H9 (cell line): ENCODE measurements around the gene NCBP2L. TPM values are rescaled to one million over a fixed set of nuclear protein-coding genes. Genes with fewer than 3 reads are reported as not detected.

Experiments
- DNase-seq: peaks from one replicate; pipeline ENCODE4 v3.0.0-alpha.2; 2017
- H2AFZ ChIP-seq: one replicate; pipeline ENCODE4 v1.6.1; 2013; ENCODE audit warnings: mild to moderate bottlenecking, low read length, control low read depth, moderate library complexity
- H2AK5ac ChIP-seq: 2 replicates; pipeline ENCODE4 v1.6.1; 2013; ENCODE audit warnings: low read length, control low read depth, mixed read lengths; ENCODE audit not compliant: insufficient read length
- H2BK120ac ChIP-seq: one replicate; pipeline ENCODE4 v1.6.1; 2013; ENCODE audit warnings: low read depth, mild to moderate bottlenecking, low read length, control low read depth, inconsistent platforms; ENCODE audit not compliant: poor library complexity, severe bottlenecking
- H2BK12ac ChIP-seq: 2 replicates; pipeline ENCODE4 v1.6.1; 2013; ENCODE audit warnings: low read length, control low read depth, mixed read lengths, low read depth; ENCODE audit not compliant: insufficient read length
- H2BK15ac ChIP-seq: 2 replicates; pipeline ENCODE4 v1.6.1; 2013; ENCODE audit warnings: low read depth, low read length, control low read depth
- H2BK20ac ChIP-seq: one replicate; pipeline ENCODE4 v1.6.1; 2013; ENCODE audit warnings: low read depth, mild to moderate bottlenecking, low read length, control low read depth, inconsistent platforms; ENCODE audit not compliant: poor library complexity, severe bottlenecking
- H2BK5ac ChIP-seq: 2 replicates; pipeline ENCODE4 v1.6.1; 2013; ENCODE audit warnings: low read length, control low read depth, mixed read lengths; ENCODE audit not compliant: insufficient read length
- H3K14ac ChIP-seq: 2 replicates; pipeline ENCODE4 v1.6.1; 2013; ENCODE audit warnings: low read length, control low read depth; ENCODE audit not compliant: insufficient read depth
- H3K18ac ChIP-seq: 2 replicates; pipeline ENCODE4 v1.6.1; 2013; ENCODE audit warnings: low read depth, mild to moderate bottlenecking, mixed read lengths, low read length, control low read depth; ENCODE audit not compliant: insufficient read length
- H3K23ac ChIP-seq: 2 replicates; pipeline ENCODE4 v1.6.1; 2013; ENCODE audit warnings: low read length, control low read depth, mixed read lengths, low read depth; ENCODE audit not compliant: insufficient read length
- H3K23me2 ChIP-seq: 2 replicates; pipeline ENCODE4 v1.6.1; 2013; ENCODE audit warnings: low read depth, mild to moderate bottlenecking, mixed read lengths, low read length, control low read depth; ENCODE audit not compliant: insufficient read length, poor library complexity, severe bottlenecking
- H3K27ac ChIP-seq: 2 replicates; pipeline ENCODE4 v1.5.1; 2013; ENCODE audit warnings: low read length, control low read depth, mixed read lengths, low read depth; ENCODE audit not compliant: insufficient read length
- H3K27me3 ChIP-seq: 2 replicates; pipeline ENCODE4 v1.6.1; 2013; ENCODE audit warnings: low read length, control low read depth, inconsistent platforms; ENCODE audit not compliant: insufficient read depth
- H3K4ac ChIP-seq: 2 replicates; pipeline ENCODE4 v1.6.1; 2013; ENCODE audit warnings: low read depth, mild to moderate bottlenecking, control low read depth, inconsistent platforms, low read length, moderate library complexity
- H3K4me1 ChIP-seq: 2 replicates; pipeline ENCODE4 v1.6.1; 2013; ENCODE audit warnings: low read length, control low read depth, inconsistent platforms; ENCODE audit not compliant: insufficient read depth
- H3K4me2 ChIP-seq: 2 replicates; pipeline ENCODE4 v1.6.1; 2013; ENCODE audit warnings: low read length, control low read depth, mixed read lengths; ENCODE audit not compliant: insufficient read length, insufficient read depth
- H3K56ac ChIP-seq: 2 replicates; pipeline ENCODE4 v1.6.1; 2013; ENCODE audit warnings: low read depth, mild to moderate bottlenecking, mixed read lengths, low read length, control low read depth; ENCODE audit not compliant: insufficient read length
- H3K79me1 ChIP-seq: 2 replicates; pipeline ENCODE4 v1.6.1; 2013; ENCODE audit warnings: low read depth, mild to moderate bottlenecking, moderate library complexity, low read length, control low read depth, inconsistent platforms; ENCODE audit not compliant: insufficient read depth, poor library complexity, severe bottlenecking
- H3K79me2 ChIP-seq: 2 replicates; pipeline ENCODE4 v1.6.1; 2013; ENCODE audit warnings: low read length, control low read depth, inconsistent platforms; ENCODE audit not compliant: insufficient read depth
- H3K9ac ChIP-seq: 2 replicates; pipeline ENCODE4 v1.6.1; 2013; ENCODE audit warnings: low read length, control low read depth, mixed read lengths; ENCODE audit not compliant: insufficient read length; ENCODE audit errors: extremely low read depth
- H3K9me3 ChIP-seq: one replicate; pipeline ENCODE4 v1.6.1; 2013; ENCODE audit warnings: low read depth, low read length, inconsistent platforms; ENCODE audit not compliant: control insufficient read depth
- H3T11ph ChIP-seq: one replicate; pipeline ENCODE4 v1.6.1; 2013; ENCODE audit warnings: mild to moderate bottlenecking, low read length, control low read depth, inconsistent platforms
- H4K20me1 ChIP-seq: one replicate; pipeline ENCODE4 v1.6.1; 2013; ENCODE audit not compliant: control insufficient read depth, insufficient read length, insufficient read depth
- H4K5ac ChIP-seq: 2 replicates; pipeline ENCODE4 v1.6.1; 2013; ENCODE audit warnings: low read depth, mild to moderate bottlenecking, mixed read lengths, low read length, control low read depth; ENCODE audit not compliant: insufficient read length
- H4K8ac ChIP-seq: replicated peaks from 2 replicates; pipeline ENCODE4 v1.6.1; 2013; ENCODE audit warnings: low read length, control low read depth, mixed read lengths, low read depth; ENCODE audit not compliant: insufficient read length
- H4K91ac ChIP-seq: 2 replicates; pipeline ENCODE4 v1.6.1; 2013; ENCODE audit warnings: low read depth, mild to moderate bottlenecking, moderate library complexity, mixed read lengths, low read length, control low read depth; ENCODE audit not compliant: insufficient read length
- H3K27ac Mint-ChIP-seq, 3 experiments: 2 replicates in 2 of 3; 3 replicates in 1 of 3; pipeline ENCODE4 v1.8.0; 2020 to 2021; ENCODE audit warnings: mixed read lengths in 3 of 3, mild to moderate bottlenecking in 1 of 3, moderate library complexity in 1 of 3
- H3K27me3 Mint-ChIP-seq: 2 replicates; pipeline ENCODE4 v1.8.0; 2021; ENCODE audit warnings: low read depth, mild to moderate bottlenecking, moderate library complexity, mixed read lengths
- H3K36me3 Mint-ChIP-seq, 3 experiments: 2 replicates in 2 of 3; 3 replicates in 1 of 3; pipeline ENCODE4 v1.8.0; 2020 to 2021; ENCODE audit warnings: low read depth in 3 of 3, mixed read lengths in 3 of 3; ENCODE audit not compliant: insufficient read depth in 1 of 3
- H3K4me1 Mint-ChIP-seq, 2 experiments: 2 replicates each; pipeline ENCODE4 v1.8.0; 2020; ENCODE audit warnings: mixed read lengths in 2 of 2
- H3K4me3 Mint-ChIP-seq, 2 experiments: 2 replicates in 1 of 2; 3 replicates in 1 of 2; pipeline ENCODE4 v1.8.0; 2020 to 2021; ENCODE audit warnings: mild to moderate bottlenecking in 2 of 2, mixed read lengths in 2 of 2, moderate library complexity in 1 of 2
- H3K9me3 Mint-ChIP-seq, 2 experiments: 2 replicates in 1 of 2; 3 replicates in 1 of 2; pipeline ENCODE4 v1.8.0; 2020; ENCODE audit warnings: mild to moderate bottlenecking in 2 of 2, mixed read lengths in 2 of 2, moderate library complexity in 1 of 2
- WGBS: extraction: QIAGEN DNeasy Blood & Tissue Kit; methylation state at CpG from one replicate; pipeline ENCODE4 v1.1.7; 2013; ENCODE audit warnings: missing lambda C conversion rate, low lambda C conversion rate, mixed read lengths; ENCODE audit not compliant: insufficient read length; ENCODE audit errors: extremely low coverage; 5-methylcytosine and 5-hydroxymethylcytosine counted together
- total RNA-seq: library from RNA; stranded (reverse); gene quantifications from 2 replicates; pipeline ENCODE4 v1.2.1, GENCODE V29; 2021
- TF ChIP-seq, protein P1 (sequence below): fragments of 200-600 bp; sonication (generic); conservative IDR thresholded peaks from 3 replicates; pipeline ENCODE4 v1.8.0; 2021; ENCODE audit warnings: antibody characterized with exemption, mild to moderate bottlenecking

The NCBP2L gene
- total RNA-seq, 1 experiment from 2014 or later, result not detected

DNA sequence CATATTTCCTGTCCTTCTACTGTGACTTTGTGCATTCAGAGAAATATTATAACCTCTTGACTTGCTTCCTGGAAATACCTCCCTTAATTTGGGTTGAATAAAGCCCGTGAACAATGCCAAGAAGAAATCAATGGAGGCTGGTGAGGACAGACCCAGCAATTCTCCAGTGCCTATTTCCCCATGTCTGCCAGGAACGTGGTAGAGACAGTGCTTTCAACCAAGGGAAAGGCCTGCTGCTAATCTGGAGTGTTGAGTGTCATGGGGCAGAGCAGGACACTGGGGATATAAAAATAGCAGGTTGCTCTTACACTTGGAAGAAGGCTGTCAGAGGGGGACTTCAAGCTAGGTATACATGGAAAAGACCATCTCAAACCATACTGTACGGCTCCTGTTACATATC, 21.8 kb upstream of the NCBP2L start:
- H3K4me2 ChIP-seq, result no peak overlapping the region
- no peaks in the 10 kb centered on the region for H4K20me1 ChIP-seq
- WGBS, result no CpG with 5 or more reads among the region's 3 CpGs
- H4K91ac ChIP-seq, result no peak overlapping the region
- no peak overlapping the region for H3K23ac ChIP-seq
- H3K79me1 ChIP-seq, result no peaks in the 10 kb centered on the region
- no peak overlapping the region for H2BK5ac ChIP-seq
- no peak overlapping the region for H2BK120ac ChIP-seq
- Mint-ChIP-seq H3K27ac (no peak overlapping the region), H3K9me3 (peaks cover 0 to 38% of the 10 kb centered on the region in 2 experiments; a peak in 2 of 5 replicates), H3K4me3 (no peak overlapping the region), H3K27me3 (peaks cover 7% of the 10 kb centered on the region), H3K4me1 (peaks cover 9 to 12% of the 10 kb centered on the region in 2 experiments), H3K36me3 (no peaks in the 10 kb centered on the region; a peak in 1 of 7 replicates)
- no peaks in the 10 kb centered on the region for H3K23me2 ChIP-seq
- H3K79me2 ChIP-seq, result no peaks in the 10 kb centered on the region
- no peaks in the 10 kb centered on the region for H3K9me3 ChIP-seq
- no peak overlapping the region for H3K18ac ChIP-seq
- H2AFZ ChIP-seq, result no peak overlapping the region
- no peak overlapping the region for H3K56ac ChIP-seq
- H3K14ac ChIP-seq, result no peak overlapping the region
- H2BK15ac ChIP-seq, result no peak overlapping the region
- H4K8ac ChIP-seq, result no peak overlapping the region
- H3K4me1 ChIP-seq, result peaks cover 3% of the 10 kb centered on the region; the same call in 1 of the 2 replicates
- H4K5ac ChIP-seq, result no peak overlapping the region
- TF ChIP-seq, protein P1, sequence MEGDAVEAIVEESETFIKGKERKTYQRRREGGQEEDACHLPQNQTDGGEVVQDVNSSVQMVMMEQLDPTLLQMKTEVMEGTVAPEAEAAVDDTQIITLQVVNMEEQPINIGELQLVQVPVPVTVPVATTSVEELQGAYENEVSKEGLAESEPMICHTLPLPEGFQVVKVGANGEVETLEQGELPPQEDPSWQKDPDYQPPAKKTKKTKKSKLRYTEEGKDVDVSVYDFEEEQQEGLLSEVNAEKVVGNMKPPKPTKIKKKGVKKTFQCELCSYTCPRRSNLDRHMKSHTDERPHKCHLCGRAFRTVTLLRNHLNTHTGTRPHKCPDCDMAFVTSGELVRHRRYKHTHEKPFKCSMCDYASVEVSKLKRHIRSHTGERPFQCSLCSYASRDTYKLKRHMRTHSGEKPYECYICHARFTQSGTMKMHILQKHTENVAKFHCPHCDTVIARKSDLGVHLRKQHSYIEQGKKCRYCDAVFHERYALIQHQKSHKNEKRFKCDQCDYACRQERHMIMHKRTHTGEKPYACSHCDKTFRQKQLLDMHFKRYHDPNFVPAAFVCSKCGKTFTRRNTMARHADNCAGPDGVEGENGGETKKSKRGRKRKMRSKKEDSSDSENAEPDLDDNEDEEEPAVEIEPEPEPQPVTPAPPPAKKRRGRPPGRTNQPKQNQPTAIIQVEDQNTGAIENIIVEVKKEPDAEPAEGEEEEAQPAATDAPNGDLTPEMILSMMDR, result no peak
- no peak overlapping the region for H3T11ph ChIP-seq
- no peaks in the 10 kb centered on the region; the same call in 1 of the 2 replicates for H3K27me3 ChIP-seq
- no peak overlapping the region for H3K4ac ChIP-seq
- H2AK5ac ChIP-seq, result no peak overlapping the region
- no peak overlapping the region for H2BK20ac ChIP-seq
- DNase-seq, result no peak
- no peak overlapping the region for H3K27ac ChIP-seq
- no peak overlapping the region for H2BK12ac ChIP-seq
- no peak overlapping the region for H3K9ac ChIP-seq
